Right atrium auricular region (tissue), 2 donors: ENCODE data around the gene SRI. TPM values are rescaled to one million over a fixed set of nuclear protein-coding genes. Genes with fewer than 3 reads are reported as not detected.
"Not testable (repeated sequence)": the region's sequence is repeated elsewhere in the genome, so short reads cannot be mapped to it uniquely, and the experiment has no call there.

Source experiments
- DNase-seq: peaks from one replicate; pipeline ENCODE4 v3.0.0-alpha.2; 2019; ENCODE audit warnings: low spot score
- H3K27ac ChIP-seq, 2 donors: fragments of 200-600 bp; sonication (generic); 1 replicate in 1 of 2; 2 replicates in 1 of 2; pipeline ENCODE4 v1.5.1; 2016 to 2019
- H3K27me3 ChIP-seq, 2 donors: fragments of 200-600 bp; sonication (generic); one replicate each; pipeline versions ENCODE4 v1.5.1 to v1.6.0; 2017 to 2019
- H3K36me3 ChIP-seq: fragments of 200-600 bp; sonication (generic); one replicate; pipeline ENCODE4 v1.5.1; 2016
- H3K4me1 ChIP-seq, 2 donors: fragments of 200-600 bp; sonication (generic); one replicate each; pipeline versions ENCODE4 v1.5.1 to v1.6.0; 2017 to 2019
- H3K4me3 ChIP-seq, 2 donors: fragments of 200-600 bp; sonication (generic); 1 replicate in 1 of 2; 2 replicates in 1 of 2; pipeline ENCODE4 v1.5.1; 2017 to 2019; ENCODE audit warnings: mild to moderate bottlenecking in 1 of 2, moderate library complexity in 1 of 2
- H3K9me3 ChIP-seq, 2 donors: fragments of 200-600 bp; sonication (generic); one replicate each; pipeline ENCODE4 v1.5.1; 2019
- total RNA-seq, 2 donors: library from RNA; depleted of rRNA; stranded (reverse); fragments of >200 nt; gene quantifications; one replicate each; pipeline ENCODE4 v1.1.0, GENCODE V29; 2016
- TF ChIP-seq, protein P1 (sequence below), 2 donors: fragments of 200-600 bp; sonication (generic); IDR thresholded peaks; one replicate each; pipeline ENCODE4 v1.5.1; 2019; ENCODE audit warnings: antibody characterized with exemption in 2 of 2

Gene SRI
- total RNA-seq, 2 donors from 2014 or later = 42.5 to 63.4 TPM

DNA sequence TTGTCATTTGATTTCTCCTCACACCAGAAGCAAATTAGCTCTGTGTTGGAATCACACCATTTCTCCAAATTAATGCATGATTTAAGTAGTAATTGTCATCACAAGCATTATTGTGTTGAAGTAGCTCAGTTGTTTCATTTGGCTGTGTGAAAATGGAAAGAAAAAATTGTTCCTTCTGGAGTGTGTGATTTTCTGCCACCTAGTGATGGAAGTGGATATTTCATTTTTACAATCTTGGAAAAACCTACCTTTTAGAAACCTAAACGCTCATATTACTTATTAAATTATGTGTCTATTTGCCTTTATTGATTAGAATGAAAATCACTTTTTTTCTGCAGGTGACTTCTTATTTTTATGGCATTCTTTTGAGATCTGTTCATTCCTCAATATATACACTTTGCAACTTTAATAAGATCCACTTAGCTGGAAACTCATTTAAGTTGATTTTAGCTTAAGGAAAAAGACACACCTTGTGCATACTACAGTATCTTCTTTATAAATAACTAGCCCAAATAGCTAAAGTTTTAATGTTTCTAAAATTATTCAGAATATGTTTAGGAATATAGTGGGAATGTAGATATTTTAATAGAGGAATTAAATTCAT lies 50.0 kb downstream of the SRI start:
- H3K36me3 ChIP-seq = no peaks in the 10 kb centered on the region
- no peak for DNase-seq
- H3K27ac ChIP-seq = no peak overlapping the region
- TF ChIP-seq, protein P1, sequence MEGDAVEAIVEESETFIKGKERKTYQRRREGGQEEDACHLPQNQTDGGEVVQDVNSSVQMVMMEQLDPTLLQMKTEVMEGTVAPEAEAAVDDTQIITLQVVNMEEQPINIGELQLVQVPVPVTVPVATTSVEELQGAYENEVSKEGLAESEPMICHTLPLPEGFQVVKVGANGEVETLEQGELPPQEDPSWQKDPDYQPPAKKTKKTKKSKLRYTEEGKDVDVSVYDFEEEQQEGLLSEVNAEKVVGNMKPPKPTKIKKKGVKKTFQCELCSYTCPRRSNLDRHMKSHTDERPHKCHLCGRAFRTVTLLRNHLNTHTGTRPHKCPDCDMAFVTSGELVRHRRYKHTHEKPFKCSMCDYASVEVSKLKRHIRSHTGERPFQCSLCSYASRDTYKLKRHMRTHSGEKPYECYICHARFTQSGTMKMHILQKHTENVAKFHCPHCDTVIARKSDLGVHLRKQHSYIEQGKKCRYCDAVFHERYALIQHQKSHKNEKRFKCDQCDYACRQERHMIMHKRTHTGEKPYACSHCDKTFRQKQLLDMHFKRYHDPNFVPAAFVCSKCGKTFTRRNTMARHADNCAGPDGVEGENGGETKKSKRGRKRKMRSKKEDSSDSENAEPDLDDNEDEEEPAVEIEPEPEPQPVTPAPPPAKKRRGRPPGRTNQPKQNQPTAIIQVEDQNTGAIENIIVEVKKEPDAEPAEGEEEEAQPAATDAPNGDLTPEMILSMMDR (IDR thresholded peaks at IDR 0.05) = peak; percentile 41 to 66
- no peak overlapping the region for H3K4me3 ChIP-seq
- H3K9me3 ChIP-seq = no peaks in the 10 kb centered on the region
- H3K27me3 ChIP-seq = no peaks in the 10 kb centered on the region
- H3K4me1 ChIP-seq = no peaks in the 10 kb centered on the region

GRCh38 chr7:88167721-88168120 lies 52.1 kb downstream of the SRI start:
- no peaks in the 10 kb centered on the region for H3K36me3 ChIP-seq
- TF ChIP-seq, protein P1 (IDR thresholded peaks at IDR 0.05) = no peak
- H3K27ac ChIP-seq = no peak overlapping the region
- H3K27me3 ChIP-seq = no peaks in the 10 kb centered on the region
- H3K4me1 ChIP-seq = no peaks in the 10 kb centered on the region
- no peak overlapping the region for H3K4me3 ChIP-seq
- H3K9me3 ChIP-seq = no peaks in the 10 kb centered on the region
- no peak for DNase-seq

GRCh38 chr7:88167223-88167622 lies 52.6 kb downstream of the SRI start:
- no peak for DNase-seq
- H3K27ac ChIP-seq = no peak overlapping the region
- H3K9me3 ChIP-seq = no peaks in the 10 kb centered on the region
- no peak overlapping the region for H3K4me3 ChIP-seq
- no peaks in the 10 kb centered on the region for H3K27me3 ChIP-seq
- H3K36me3 ChIP-seq = no peaks in the 10 kb centered on the region
- TF ChIP-seq, protein P1 (IDR thresholded peaks at IDR 0.05) = no peak
- H3K4me1 ChIP-seq = no peaks in the 10 kb centered on the region

- Histone ChIP-seq H3K27ac (no peak overlapping the region), H3K4me3 (no peak overlapping the region), H3K36me3 (no peaks in the 10 kb centered on the region), H3K4me1 (no peaks in the 10 kb centered on the region), H3K27me3 (no peaks in the 10 kb centered on the region), H3K9me3 (no peaks in the 10 kb centered on the region)
- TF ChIP-seq, protein P1 (IDR thresholded peaks at IDR 0.05) = no peak
- DNase-seq = no peak
Observed at GRCh38 chr7:88165697-88166096, 54.1 kb downstream of the SRI start.

DNA sequence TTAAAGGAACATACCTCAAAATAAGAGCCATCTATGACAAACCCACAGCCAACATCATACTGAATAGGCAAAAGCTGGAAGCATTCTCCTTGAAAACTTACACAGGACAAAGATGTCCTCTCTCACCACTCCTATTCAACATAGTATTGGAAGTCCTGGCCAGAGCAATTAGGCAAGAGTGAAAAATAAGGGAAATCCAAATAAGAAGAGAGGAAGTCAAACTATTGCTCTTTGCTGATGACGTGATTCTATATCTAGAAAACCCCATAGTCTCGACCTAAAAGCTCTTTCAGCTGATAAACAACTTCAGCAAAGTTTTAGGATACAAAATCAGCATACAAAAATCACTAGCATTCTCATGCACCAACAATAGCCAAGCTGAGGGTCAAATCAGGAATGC lies 60.1 kb downstream of the SRI start:
- H3K9me3 ChIP-seq, H3K4me1 ChIP-seq, H3K4me3 ChIP-seq, H3K36me3 ChIP-seq, H3K27ac ChIP-seq, H3K27me3 ChIP-seq, DNase-seq: not testable (repeated sequence)

DNA sequence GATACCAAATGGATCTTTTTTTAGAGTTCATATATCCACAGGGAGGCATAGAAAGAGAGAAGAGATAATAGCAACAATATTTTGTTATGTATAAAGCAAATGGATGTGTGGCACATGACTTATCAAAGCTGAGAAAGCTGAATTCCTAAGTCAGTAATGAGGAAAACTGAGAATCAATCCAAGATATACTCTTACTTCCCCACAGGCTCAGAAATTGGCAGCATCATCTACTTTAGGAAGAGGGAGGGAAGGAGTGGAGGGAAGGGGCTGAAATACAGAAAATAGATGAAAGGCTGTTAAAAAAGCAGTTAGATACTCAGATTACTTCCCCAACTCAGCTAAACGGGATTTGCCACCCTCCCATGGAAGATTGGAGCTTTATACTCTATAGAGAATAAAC lies 63.5 kb downstream of the SRI start:
- no peaks in the 10 kb centered on the region for H3K36me3 ChIP-seq
- H3K27ac ChIP-seq = no peak overlapping the region
- H3K4me3 ChIP-seq = no peak overlapping the region
- no peaks in the 10 kb centered on the region for H3K4me1 ChIP-seq
- TF ChIP-seq, protein P1 (IDR thresholded peaks at IDR 0.05) = no peak
- H3K9me3 ChIP-seq = no peaks in the 10 kb centered on the region
- H3K27me3 ChIP-seq = no peaks in the 10 kb centered on the region
- no peak for DNase-seq
